Endothelial cell (in vitro differentiated cells): ENCODE data around the gene GPR141. TPM values are rescaled to one million over a fixed set of nuclear protein-coding genes. Genes with fewer than 3 reads are reported as not detected.

Source experiments
- DNase-seq: peaks from one replicate; pipeline ENCODE4 v3.0.0; 2021; ENCODE audit warnings: low spot score
- H3K27ac Mint-ChIP-seq: one replicate; pipeline ENCODE4 v1.8.0; 2021; ENCODE audit warnings: mixed read lengths, inconsistent platforms; ENCODE audit not compliant: unreplicated experiment
- H3K27me3 Mint-ChIP-seq: one replicate; pipeline ENCODE4 v1.8.0; 2021; ENCODE audit warnings: mild to moderate bottlenecking, moderate library complexity, mixed read lengths, inconsistent platforms; ENCODE audit not compliant: unreplicated experiment
- H3K36me3 Mint-ChIP-seq: one replicate; pipeline ENCODE4 v1.8.0; 2021; ENCODE audit warnings: mild to moderate bottlenecking, low read depth, mixed read lengths, inconsistent platforms; ENCODE audit not compliant: unreplicated experiment
- H3K4me1 Mint-ChIP-seq: one replicate; pipeline ENCODE4 v1.8.0; 2021; ENCODE audit warnings: mild to moderate bottlenecking, mixed read lengths, inconsistent platforms; ENCODE audit not compliant: unreplicated experiment
- H3K4me3 Mint-ChIP-seq: one replicate; pipeline ENCODE4 v1.8.0; 2021; ENCODE audit warnings: mild to moderate bottlenecking, mixed read lengths, inconsistent platforms; ENCODE audit not compliant: unreplicated experiment
- H3K9me3 Mint-ChIP-seq: one replicate; pipeline ENCODE4 v1.8.0; 2021; ENCODE audit warnings: mixed read lengths, inconsistent platforms; ENCODE audit not compliant: unreplicated experiment
- CTCF ChIP-seq: fragments of 200-600 bp; sonication (generic); IDR thresholded peaks from one replicate; pipeline ENCODE4 v1.5.0; 2021; ENCODE audit warnings: antibody characterized with exemption; ENCODE audit not compliant: unreplicated experiment
- total RNA-seq: library from RNA; stranded (reverse); fragmentation: NEBNext Ultra II Directional; extraction: Animal tissue kit (Norgen Biotek cat#: 25700); gene quantifications from one replicate; pipeline ENCODE4 v1.2.1, GENCODE V29; 2021; ENCODE audit not compliant: unreplicated experiment

The GPR141 gene
- total RNA-seq, 1 donor from 2014 or later: not detected

DNA sequence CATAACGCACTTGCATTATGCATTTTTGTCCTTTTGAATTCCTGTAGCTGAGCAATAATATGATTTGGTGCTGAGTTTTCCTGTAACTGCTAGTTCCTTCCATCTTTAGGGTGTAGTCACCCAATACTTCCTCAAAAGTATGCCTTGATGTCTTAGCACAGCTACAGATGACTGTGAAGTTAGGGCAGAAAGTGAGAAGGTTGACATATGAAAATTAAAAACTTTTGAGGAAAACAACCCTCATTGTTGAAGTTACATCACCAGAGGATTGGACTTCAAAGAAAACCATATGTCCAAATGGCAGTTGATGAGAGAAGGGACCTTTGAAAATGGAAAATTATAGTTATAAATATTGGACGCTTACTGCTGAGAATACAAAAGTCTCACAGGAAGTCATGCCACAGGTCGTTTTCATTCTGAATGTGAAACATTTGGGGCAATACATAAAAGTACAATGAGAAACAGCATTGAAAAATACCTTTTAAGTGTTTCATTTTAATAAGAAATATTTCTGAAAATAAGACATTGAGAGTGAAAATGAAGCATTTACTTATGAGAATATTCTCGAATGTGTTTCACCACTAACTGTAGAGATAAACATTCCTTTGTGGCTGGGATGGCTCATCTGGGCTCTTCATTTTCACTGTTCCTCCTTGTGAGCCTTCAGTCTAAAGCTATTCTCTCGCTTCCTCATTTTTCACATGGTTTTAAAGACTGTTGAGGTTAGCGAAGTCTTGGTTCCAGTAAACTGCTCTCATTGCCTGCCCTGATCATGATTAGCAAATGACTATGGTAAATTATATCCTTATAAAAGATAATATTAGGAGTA is 103.4 kb downstream of the GPR141 start:
- TF ChIP-seq CTCF: no peak
- Mint-ChIP-seq H3K27ac (no peak overlapping the region), H3K27me3 (no peaks in the 10 kb centered on the region), H3K4me3 (no peak overlapping the region), H3K4me1 (no peaks in the 10 kb centered on the region), H3K9me3 (no peaks in the 10 kb centered on the region), H3K36me3 (no peaks in the 10 kb centered on the region)
- DNase-seq: no peak

Other genes with a start within 250 kb of the GPR141 start
- gene ELMO1, start 234.9 kb upstream of the GPR141 start, total RNA-seq: 151 TPM
- gene NME8, start 164.8 kb downstream of the GPR141 start, total RNA-seq: not detected
- gene SFRP4, start 233.1 kb downstream of the GPR141 start, total RNA-seq: not detected
- gene EPDR1, start 236.9 kb downstream of the GPR141 start, total RNA-seq: 11.7 TPM